GM21447 (cell line): ENCODE measurements around the gene MYLK3.
"Not testable (repeated sequence)": the region's sequence is repeated elsewhere in the genome, so short reads cannot be mapped to it uniquely, and the experiment has no call there.

Experiments
- ATAC-seq: cut with Tn5 transposase; IDR thresholded peaks from one replicate; pipeline ENCODE4 v1.9.1; 2021; ENCODE audit not compliant: unreplicated experiment

Gene MYLK3

DNA sequence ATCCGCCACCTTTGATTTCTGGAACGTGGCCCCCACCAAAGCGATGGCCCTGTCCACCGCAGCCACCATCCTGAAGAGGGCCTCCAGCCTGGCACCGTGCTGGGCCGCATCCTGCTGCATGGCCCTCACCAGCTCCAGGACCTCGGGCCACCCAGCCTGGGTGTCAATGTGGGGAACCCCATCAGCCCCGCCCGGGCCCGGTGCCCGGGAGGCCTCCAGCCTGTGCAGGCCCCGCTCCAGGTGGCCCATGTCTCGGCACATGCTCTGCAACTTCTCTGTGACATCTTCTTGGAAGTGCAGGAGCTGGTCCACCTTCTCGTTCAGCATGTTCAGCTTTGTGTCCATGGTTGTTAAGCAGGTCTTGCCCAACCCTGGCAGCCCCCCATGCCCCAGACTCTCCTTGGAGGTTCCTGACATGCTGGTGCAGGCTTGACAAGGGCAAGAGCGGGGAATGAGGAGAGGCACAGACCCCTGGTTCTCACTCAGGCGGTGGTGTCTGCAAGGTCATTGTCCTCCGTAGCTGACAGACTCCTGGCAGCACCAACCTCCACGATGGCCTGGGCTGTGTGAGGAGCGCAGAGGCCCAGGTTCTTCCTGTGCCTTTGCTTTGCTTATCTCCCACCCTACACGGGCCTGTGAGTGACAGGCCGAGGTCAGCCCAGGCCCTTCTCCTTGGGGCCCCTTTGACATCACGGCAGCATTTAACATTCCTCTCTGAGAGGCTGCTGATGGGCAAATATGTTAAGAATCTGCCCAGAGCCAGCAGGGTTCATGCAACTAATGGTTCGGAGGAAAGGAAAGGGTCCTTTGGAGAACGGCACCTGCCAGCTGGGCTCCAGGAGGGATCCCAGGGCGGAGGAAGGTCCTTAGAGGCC lies at the start of gene MYLK3:
Gene MYLK3 (minus strand): TSS at position 568 of the 875 bp plus-strand sequence. CDS start 151 bp downstream, at position 417.
- ATAC-seq, result no peak

DNA sequence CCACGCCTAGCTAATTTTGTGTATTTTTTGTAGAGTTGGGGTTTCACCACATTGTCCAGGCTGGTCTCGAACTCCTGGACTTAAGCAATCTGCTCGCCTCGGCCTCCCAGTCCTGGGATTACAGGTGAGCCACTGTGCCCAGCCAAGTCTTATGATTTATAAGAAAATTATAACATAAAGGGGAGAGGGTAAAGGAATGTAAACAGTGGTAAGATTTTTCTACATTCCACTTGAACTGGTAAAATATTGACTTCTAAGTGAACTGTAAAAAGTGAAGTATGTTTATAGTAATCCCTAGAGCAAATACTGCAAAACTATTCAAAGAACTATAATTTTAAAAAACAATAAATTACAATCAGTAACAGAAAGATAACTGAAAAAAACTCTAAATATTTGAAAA lies 49.4 kb upstream of the MYLK3 start:
- no peak for ATAC-seq

DNA sequence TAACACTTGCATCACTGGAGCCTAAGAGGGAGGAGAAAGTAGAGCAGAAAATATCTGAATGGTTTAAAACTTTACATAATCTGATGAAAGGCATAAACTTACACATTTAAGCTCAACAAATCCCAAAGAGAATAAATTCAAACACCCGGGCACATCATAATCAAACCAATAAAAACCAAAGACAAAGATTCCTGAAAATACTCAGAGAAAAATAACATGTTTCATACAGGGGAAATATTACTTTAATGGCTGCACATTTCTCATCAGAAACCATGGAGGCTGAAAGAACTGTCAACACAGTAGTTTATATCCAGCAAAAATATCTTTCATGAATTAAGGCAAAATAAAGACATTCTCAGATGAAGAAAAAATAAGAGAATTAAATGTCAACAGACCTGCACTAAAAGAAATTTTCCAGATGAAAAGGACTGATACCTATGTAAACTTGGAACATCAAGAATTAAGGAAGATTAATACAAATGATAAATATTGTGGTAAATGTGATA lies 48.7 kb upstream of the MYLK3 start:
- no peak for ATAC-seq

DNA sequence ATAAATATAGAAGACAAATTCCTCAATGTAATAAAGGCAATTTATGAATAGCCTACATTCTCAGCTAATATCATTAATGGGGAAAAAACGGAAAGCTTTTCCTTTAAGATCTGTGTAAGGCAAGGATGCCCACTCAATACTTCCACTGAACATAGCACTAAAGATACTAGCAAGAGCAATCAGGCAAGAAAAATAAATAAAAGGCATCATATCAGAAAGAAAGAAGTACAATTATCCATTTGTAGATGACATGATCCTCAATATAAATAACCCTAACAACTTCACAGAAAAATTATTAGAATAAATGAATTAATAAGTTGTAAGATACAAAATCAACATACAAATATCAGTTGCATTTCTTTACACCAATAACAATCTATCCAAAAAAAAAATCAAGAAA lies 45.7 kb upstream of the MYLK3 start:
- no peak for ATAC-seq

DNA sequence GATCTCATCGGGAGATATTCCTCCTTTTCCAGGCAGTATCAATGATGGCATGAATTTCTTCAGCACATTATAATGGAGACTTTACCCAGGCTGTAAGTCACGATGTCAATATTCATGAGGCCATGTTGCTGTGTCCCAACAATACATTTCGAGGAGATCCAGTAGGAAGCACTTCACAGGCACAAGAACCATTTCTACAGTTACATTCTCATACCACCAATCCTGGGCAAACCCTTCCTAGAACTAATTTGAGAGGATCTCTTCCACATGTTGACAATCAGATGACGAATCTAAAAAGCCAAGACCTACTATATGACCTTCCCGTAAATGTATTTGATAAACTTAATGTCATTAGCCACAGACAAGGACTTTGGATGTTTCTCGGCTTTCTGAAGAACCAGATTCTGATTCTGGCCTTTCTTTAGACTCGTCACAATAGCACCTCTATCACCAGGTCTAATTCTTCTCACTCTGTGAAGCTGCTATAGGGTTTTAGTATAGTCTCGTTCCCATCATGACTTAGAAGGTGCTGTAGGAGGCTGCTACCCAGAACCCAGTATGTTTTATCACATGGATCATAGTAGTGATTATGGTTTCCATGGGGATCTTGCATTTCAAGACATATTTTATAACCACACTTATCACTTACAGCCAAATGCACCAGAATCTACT lies 42.6 kb upstream of the MYLK3 start:
- ATAC-seq, result no peak

DNA sequence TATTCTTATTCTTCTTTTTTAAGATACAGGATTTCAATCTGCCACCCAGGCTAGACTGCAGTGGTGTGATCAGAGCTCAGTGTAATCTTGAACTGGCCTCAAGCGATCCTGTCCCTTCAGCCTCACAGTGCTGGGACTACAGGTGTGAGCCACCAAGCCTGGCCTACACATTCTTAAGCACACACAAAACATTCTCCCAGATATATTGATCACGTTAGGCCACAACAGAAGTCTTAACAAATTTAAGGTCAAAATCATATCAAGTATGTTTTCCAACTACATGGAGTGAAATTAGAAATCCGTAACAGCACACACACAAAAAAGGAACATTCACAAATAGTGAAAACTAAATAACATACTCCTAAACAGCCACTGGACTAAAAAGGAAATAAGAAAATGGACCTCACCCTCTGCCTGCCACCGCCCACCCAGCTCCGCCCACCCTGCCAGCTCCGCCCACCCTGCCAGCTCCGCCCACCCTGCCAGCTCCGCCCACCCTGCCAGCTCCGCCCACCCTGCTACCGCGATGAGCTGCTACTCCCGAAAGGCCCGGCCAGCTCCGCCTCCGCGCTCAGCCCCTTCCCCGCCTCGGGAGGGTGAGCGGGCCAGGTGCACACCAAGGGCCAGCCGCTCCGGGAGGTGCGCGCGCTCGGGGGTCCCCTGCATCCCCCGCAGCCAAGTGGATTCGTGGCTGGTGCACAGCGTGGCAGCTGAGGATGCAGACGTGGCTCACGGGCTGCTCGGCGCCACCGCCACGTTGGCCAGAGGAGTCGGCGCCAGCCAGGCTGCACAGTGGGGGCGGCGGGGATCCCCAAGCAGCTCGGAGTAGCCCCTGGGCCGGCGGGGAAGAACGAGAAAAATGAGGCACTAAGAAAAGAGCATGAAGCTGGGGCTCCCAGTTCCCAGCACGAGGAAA lies 41.6 kb upstream of the MYLK3 start:
- ATAC-seq, result peak; percentile 66

DNA sequence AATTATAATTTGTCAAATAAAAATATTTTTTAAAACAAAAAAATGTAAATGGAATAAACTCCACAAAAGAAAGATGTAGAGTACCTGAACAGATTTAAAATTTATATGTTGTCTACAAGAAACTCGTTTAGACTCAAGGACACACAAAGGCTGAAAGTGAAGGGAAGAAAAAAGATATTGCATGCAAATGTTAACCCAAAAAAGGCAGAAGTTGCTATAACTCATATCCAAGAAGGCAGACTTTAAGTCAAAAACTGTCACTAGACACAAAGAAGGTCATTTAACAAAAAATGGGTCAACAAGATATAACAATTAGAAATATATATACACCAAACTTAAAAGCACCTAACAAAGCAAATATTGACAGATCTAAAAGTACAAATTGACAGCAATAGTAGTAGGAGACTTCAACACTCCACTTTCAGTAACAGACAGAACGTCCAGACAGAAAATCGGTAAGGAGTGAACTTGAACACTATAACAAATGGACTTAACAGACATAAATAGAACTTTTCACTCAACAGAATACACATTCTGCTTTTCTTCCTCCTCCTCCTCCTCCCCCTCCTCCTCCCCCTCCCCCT lies 40.8 kb upstream of the MYLK3 start:
- ATAC-seq, result no peak

DNA sequence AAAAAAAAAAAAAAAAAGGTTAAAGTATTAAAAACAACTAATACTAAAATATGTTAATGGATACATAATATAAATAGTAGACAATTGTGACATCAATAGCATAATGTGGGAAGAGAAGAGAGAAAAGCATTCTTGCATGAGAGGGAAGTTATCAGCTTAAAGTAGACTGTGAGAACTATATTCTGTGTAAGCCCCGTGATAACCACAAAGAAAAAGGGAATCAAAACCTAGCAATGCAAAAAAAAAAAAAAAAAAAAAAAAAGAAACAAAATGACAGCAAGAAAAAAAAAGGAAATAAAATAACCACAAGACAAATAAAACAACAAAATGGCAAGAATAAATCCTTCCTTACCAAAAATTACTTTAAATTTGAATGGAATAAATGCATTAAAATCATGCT lies 39.8 kb upstream of the MYLK3 start:
- ATAC-seq, result peak; percentile 45

DNA sequence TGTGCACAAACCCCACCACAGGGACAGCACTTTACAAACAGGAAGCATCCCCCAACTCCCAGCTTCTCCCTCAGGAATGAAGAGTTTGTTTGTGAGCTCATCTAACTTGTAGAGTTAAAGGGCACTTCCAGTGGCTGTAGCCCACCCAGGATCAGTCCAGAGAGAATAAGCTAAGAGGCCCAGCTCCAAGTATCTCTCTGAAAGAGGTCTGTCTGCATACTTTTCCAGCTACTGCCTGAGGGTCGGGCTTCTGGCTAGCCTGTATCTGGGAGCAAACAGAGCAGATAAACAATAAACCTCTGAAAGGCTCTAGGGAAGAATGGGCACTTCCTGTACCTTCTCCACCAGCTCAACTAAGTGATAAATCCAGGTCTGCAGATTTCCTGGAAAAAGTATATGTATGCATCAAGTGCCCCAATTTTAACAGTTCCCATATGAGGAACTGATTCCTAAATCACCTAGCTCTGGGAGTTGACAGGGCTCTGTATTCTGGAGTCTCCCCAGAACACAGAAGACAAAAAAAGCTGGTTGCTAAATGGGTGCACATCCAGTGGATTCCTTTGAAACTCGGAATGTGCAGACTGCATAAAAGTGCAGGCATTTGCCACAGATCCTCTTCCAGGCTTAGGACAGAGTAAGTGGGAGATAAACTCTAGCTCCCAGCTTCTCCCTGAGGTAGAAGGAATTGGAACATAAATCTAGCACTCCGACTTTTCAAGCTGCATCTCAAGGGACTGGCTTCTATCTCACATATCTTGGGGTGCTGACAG lies 37.1 kb upstream of the MYLK3 start:
- no peak for ATAC-seq

DNA sequence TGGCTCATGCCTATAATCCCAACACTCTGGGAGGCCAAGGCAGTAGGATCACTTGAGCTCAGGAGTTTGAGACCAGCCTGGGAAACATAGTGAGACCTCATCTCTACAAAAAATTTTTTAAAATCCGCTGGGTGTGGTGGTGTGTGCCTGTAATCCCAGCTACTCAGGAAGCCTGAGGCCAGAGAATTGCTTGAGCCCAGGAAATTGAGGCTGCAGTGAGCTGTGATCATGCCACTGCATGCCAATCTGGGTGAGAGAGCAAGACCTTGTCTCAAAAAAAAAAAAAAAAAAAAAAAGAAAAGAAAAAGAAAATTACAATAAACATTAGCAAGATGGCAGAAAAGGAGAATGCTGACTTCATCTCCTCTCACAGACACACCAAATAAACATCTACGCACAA lies 36.4 kb upstream of the MYLK3 start:
- not testable (repeated sequence) for ATAC-seq

DNA sequence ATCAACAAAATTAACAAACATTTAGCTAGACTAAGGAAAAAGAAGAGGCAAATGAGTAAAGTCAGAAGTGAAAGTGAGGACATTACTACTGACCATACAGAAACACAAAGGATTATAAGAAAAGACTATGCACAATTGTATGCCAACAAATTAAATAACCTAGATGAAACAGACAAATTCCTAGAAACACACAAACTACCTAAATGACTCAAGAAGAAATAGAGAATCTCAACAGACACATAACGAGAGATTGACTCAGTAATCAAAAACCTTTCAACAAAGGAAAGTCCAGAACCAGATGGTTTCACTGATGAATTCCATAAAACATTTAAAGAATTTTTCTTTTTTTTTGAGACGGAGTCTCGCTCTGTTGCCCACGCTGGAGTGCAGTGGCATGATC lies 35.7 kb upstream of the MYLK3 start:
- no peak for ATAC-seq

DNA sequence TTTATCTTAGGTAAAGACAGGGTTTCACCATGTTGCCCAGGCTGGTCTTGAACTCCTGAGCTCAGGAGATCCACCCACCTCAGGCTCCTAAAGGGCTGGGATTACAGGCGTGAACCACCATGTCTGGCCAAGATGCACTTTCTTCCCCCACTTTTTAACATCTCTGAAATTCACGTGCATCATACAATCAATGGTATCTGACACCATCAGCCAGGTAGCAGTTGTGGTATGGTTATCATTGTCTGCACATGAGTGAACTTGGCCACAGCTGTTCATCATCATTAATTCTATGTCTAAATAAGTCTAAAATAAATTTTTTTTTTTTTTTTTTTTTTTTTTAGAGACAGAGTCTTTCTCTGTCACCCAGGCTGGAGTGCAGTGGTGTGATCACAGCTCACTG lies 34.2 kb upstream of the MYLK3 start:
- no peak for ATAC-seq

DNA sequence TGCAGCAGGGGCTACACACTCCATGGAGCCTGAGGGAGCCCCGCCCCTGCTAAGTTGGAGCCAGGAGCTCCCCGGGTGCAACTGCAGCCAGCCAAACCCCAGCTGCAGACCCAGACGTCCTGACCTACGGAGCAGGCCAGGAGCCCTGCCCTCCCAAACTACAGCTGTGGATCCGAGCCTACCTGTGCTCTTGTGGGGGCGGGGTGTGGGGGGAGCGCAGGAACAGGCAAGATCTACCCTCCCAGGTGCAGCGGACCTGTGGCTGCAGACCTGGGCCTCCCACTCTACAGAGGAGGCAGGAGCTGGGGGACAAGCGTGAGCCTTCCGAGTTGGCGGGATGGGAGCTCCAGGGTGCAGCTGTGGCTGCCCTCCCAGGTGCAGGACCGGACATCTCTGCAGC lies 29.7 kb upstream of the MYLK3 start:
- no peak for ATAC-seq

DNA sequence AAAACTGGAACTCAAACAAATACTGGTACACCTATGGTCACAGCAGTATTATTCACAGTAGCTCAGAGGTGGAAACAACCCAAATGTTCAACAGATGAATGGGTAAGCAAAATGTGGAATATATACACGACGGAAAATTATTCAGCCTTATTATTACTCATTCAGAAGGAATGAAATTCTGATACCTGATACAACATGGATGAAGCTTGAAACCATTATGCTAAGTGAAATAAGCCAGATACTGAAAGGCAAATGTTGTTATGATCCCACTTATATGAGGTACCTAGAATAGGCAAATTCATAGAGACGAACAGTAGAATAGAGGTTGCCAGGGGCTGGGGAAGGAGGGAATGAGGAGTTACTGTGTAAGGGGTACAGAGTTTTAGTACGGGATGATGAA lies 27.1 kb upstream of the MYLK3 start:
- ATAC-seq, result no peak

DNA sequence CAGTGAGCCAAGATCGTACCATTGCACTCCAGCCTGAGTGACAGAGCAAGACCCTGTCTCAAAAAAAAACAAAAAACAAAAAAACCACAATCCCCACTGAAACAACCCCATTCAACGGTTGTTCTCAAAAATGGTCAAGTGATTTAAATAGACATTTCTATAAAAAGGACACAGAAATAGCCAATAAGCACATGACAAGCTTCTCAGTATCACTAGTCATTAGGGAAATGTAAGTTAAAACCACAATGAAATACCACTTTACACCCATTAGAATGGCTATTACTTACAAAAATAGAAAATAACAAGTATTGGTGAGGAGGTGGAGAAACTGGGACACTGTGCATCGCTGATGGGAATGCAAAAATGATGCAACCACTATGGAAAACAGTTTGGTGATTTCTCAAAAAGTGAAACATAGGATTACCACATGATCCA lies 26.6 kb upstream of the MYLK3 start:
- ATAC-seq, result no peak

DNA sequence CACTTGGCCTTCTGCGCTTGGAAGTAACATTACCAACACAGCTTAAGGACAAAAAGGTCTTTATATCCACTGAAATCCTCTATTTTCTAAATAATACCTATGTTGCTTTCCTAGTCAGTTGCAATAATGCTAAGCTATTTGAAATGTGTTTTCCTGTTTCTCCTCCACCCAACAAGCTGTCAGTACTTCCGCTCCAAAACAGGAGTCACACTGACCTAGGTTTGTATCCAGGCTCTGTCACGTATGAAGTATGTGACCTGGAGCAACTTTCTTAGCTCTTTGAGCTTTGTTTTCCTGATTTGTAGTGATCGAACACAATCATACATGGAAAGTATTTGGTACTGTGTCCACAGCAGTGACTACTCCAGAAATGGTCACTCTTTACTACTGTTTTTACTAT lies 24.3 kb upstream of the MYLK3 start:
- ATAC-seq, result no peak

DNA sequence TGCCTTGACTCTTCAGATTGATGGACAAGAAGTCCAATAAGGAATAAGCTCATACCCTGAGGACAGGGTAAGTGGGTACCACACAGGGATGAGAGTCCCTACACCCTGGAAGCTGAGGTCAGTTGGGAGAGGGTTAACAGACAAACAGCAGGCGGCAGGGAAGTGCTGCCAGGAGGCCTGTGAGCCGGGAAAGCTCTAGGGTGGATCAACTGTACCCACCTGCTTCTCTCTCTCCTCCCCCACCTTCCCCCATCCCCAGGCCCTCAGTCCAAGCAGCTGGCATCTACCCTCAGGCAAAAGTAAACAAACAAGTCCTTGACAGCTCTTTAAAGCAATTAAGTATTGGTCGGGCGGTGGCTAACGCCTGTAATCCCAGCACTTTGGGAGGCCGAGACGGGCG lies 20.7 kb upstream of the MYLK3 start:
- ATAC-seq, result no peak

DNA sequence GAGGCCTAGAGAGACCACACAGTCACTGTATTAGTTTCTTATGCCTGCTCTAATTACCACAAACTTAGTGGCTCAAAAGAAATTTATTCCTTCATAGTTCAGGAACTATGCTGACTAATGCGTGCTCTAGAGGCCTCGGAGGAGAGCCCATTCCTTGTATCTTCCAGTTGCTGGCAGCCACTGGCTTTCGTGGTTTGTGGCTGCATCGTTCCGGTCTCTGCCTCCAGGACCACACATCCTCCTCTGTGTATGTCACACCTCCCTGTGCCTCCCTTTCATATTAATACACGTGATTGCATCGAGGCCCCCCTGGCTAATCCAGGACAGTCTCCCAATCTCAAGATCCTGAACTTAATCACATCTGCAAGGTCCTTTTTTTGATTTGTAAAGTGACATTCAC lies 16.9 kb upstream of the MYLK3 start:
- no peak for ATAC-seq

DNA sequence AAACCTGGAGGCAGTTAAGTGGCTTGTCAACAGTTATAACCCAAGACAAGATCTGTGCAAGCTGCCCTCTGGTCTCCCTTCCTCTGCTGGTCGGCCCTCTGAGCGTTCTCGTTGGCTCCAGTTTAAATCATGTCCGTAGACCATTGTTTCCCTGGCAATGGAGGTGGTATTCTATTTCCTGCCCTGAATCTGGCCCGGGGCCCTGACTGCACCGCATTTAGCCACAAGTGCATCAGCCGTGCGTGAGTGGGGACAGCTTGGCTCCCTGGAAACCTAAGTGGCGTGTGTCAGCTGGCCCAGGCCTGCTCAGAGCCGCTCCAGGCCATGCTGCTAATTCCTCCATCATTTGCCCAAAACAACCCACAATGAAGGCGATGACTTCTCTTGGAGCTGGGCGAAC lies 15.0 kb upstream of the MYLK3 start:
- ATAC-seq, result no peak

DNA sequence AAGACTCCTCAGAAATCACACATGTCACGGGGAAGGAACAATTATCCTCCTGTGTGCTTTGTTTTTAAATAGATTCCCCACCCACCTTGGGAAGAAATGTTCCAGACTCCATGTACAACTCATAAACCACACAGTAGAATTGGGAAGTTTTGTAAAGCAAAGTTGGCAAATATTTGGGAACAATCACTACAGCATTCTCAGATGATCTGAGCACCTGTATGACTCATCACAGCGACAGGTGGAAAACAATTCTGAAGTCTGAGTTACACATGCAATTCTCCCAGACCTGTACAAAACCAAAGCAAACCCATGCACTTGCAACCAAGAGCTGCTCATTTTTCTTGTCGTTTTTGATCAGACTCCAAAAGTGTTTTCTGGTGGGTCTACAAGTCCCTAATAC lies 14.4 kb upstream of the MYLK3 start:
- no peak for ATAC-seq
